GM21723 (cell line): ENCODE data around the gene OR2Z1.
"Not testable (repeated sequence)": the region's sequence is repeated elsewhere in the genome, so short reads cannot be mapped to it uniquely, and the experiment has no call there.

Experiments used
- ATAC-seq: cut with Tn5 transposase; IDR thresholded peaks from one replicate; pipeline ENCODE4 v1.9.1; 2021; ENCODE audit warnings: mild to moderate bottlenecking, moderate library complexity; ENCODE audit not compliant: unreplicated experiment

The OR2Z1 gene

GRCh38 chr19:8700956-8701355 is 20.5 kb upstream of the OR2Z1 start:
- no peak for ATAC-seq

DNA sequence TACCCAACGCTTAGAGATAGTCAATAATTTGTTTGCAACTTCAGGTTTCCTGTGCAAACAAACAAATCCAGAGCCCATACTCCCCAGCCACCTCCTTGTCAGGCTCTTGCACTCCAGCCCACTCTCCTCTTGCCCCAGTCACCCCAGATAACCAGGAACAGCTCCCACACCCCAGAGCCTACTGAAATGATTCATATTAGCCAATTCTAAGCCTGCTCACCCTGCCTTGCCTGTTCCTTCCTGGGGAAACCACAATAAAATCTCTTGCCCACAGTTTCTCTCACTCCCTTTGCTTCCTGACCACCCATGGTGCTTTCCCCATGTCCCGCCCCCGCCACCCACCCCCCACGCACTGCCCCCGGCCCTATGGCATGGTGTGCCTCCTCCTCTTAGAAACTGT is 19.1 kb upstream of the OR2Z1 start:
- no peak for ATAC-seq

- ATAC-seq, result no peak
These were observed 18.2 kb upstream of the OR2Z1 start for GRCh38 chr19:8703223-8703622.

DNA sequence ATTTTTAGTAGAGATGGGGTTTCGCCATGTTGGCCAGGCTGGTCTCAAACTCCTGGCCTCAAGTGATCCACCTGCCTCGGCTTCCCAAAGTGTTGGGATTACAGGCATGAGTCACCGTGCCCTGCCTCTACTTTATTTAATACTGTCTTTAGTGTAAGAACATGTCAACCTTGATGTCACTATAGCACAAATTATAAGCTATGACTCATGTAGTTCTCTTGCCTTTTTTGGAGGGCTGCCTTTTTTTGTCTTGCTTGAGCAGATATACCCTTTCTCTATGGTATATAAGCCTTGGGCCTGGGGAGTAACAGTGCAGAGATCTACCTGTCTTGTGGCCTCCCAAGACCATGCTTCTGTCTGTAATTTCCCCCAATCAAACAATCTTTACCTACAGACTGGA is 16.1 kb upstream of the OR2Z1 start:
- not testable (repeated sequence) for ATAC-seq

GRCh38 chr19:8705742-8706141 is 15.7 kb upstream of the OR2Z1 start:
- ATAC-seq, result no peak

- not testable (repeated sequence) for ATAC-seq
These were observed 11.1 kb upstream of the OR2Z1 start for GRCh38 chr19:8710337-8710736.

DNA sequence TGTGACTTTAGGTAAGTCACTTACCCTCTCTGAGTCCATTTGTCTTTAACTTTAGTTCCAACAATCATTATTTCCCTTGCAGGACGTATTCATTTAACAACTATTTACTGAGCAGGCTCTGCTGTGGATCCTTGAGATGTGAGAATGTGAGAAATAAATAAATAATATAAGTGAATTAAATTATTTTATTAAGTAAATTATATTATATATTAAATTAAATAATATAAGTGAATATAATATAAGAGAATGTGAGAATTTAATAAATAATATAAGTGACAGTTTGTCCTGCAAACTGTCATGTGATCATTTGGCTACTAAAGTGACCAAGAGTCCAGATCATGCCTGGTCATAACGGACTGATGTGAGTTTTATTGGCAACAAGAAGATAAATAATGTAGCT is 598 bp downstream of the OR2Z1 start:
- no peak for ATAC-seq

- ATAC-seq, result no peak
These were observed 2.8 kb downstream of the OR2Z1 start for GRCh38 chr19:8724276-8724675.

DNA sequence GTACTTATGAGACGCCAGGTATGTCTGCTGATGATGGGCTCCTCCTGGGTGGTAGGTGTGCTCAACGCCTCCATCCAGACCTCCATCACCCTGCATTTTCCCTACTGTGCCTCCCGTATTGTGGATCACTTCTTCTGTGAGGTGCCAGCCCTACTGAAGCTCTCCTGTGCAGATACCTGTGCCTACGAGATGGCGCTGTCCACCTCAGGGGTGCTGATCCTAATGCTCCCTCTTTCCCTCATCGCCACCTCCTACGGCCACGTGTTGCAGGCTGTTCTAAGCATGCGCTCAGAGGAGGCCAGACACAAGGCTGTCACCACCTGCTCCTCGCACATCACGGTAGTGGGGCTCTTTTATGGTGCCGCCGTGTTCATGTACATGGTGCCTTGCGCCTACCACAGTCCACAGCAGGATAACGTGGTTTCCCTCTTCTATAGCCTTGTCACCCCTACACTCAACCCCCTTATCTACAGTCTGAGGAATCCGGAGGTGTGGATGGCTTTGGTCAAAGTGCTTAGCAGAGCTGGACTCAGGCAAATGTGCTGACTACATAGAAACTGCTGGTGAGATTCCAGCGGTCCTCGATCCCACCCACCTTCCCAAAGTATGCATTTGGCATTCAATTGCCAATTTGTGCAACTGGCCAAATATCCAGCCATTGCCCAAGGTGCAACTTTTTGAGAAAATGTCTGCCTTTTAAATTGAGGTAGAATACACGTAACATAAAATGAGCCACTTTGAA is 10.2 kb downstream of the OR2Z1 start:
- no peak for ATAC-seq

DNA sequence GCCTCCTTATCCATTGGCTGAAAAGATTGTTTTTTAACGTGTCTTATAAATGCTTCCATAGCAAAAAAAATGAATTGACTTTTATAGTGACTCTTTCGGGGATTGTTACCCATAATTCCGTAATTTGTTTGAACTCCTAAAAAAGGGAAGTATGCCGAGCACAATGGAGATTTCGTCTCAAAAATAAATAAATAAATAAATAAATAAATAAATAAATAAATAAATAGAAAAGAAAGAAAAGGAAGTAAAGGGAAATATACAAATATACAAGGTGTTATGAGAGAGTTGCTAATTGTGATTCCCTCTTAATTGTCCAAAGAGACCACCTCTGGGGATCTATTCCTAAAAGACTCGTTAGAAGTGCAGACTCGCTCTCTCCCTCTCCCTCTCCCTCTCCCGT is 16.9 kb downstream of the OR2Z1 start:
- no peak for ATAC-seq

- ATAC-seq, result not testable (repeated sequence)
These were observed 18.0 kb downstream of the OR2Z1 start for GRCh38 chr19:8739291-8740065.

DNA sequence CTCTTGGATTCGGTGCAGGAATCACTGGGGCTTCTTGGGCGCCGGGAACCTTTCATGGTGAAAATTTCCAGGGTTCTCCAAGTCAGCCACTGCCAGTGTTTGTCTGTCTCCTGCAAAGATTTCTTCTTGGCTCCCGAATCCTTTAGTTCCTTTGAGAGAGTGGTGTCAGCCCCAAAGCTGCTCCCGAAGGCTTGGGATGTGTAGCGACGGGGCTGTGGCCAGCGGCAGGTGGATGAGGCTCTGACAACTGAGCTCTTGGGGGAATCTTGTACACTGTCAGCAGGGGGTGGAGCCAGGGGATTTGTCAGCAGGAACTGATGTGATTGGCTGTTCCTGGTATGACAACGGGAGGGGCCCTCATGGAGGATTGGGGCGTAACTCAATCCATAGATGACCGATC is 45.8 kb downstream of the OR2Z1 start:
- not testable (repeated sequence) for ATAC-seq

- not testable (repeated sequence) for ATAC-seq
These were observed 47.8 kb downstream of the OR2Z1 start for GRCh38 chr19:8769265-8769664.

DNA sequence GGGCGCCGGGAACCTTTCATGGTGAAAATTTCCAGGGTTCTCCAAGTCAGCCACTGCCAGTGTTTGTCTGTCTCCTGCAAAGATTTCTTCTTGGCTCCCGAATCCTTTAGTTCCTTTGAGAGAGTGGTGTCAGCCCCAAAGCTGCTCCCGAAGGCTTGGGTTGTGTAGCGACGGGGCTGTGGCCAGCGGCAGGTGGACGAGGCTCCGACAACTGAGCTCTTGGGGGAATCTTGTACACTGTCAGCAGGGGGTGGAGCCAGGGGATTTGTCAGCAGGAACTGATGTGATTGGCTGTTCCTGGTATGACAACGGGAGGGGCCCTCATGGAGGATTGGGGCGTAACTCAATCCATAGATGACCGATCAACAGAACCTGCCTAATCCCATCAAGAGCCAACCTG is 52.2 kb downstream of the OR2Z1 start:
- not testable (repeated sequence) for ATAC-seq
